ENCODE results near the gene KRTAP1-4. TPM values are rescaled to one million over a fixed set of nuclear protein-coding genes. Genes with fewer than 3 reads are reported as not detected.

KRTAP1-4 gene
- total RNA-seq, 2 donors from 2014 or later, result not detected

DNA sequence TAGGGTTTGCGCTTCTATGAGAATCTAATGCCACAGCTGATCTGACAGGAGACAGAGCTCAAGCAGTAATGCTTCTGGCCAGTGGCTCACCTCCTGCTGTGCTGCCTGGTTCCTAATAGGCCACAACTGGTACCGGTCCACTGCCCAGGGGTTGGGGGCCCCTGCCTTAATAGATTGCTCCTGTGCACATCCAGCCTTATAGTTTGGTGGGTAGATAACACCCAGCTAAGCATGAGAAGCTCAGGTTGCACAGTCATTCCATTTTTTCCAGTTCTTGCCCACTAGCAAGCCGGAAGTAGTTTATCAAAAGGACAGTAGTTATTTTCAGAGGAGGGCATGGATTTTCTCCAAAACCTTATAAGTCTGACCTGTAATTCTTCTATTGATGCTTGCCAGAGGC lies 10.6 kb downstream of the KRTAP1-4 start:
- DNase-seq, result no peak
- no peaks in the 10 kb centered on the region for H3K9me3 ChIP-seq
- H3K4me1 ChIP-seq, result no peaks in the 10 kb centered on the region
- TF ChIP-seq, protein P1, sequence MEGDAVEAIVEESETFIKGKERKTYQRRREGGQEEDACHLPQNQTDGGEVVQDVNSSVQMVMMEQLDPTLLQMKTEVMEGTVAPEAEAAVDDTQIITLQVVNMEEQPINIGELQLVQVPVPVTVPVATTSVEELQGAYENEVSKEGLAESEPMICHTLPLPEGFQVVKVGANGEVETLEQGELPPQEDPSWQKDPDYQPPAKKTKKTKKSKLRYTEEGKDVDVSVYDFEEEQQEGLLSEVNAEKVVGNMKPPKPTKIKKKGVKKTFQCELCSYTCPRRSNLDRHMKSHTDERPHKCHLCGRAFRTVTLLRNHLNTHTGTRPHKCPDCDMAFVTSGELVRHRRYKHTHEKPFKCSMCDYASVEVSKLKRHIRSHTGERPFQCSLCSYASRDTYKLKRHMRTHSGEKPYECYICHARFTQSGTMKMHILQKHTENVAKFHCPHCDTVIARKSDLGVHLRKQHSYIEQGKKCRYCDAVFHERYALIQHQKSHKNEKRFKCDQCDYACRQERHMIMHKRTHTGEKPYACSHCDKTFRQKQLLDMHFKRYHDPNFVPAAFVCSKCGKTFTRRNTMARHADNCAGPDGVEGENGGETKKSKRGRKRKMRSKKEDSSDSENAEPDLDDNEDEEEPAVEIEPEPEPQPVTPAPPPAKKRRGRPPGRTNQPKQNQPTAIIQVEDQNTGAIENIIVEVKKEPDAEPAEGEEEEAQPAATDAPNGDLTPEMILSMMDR (IDR thresholded peaks at IDR 0.05), result no peak
- no peak overlapping the region for H3K4me3 ChIP-seq
- H3K36me3 ChIP-seq, result no peaks in the 10 kb centered on the region
- intact Hi-C loops (cut with DNase I), result no loop called here
- no peak overlapping the region for H3K9ac ChIP-seq (ENCODE audit: low read depth in 2 of 2, low read length in 2 of 2)
- no peaks in the 10 kb centered on the region for H3K27me3 ChIP-seq
- no peak overlapping the region for H3K27ac ChIP-seq

DNA sequence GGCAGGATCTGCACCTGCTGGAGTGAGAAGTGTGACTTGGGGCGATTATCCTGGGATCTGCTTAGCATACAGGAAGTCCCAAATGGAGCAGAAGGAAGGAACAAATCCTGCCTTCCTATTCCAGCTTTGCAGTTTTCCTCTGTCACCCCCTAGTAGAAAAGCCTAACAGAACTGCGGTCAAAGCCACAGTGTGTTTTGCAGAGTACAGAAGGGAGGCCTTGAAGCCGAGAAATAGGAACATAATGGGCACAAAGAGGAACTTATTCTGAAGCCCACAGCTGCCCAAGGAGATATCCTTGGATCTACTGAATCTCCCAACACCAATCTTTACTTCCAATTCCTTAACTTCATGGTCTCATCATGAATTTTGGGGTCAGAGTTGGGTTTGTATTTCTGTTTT lies 11.5 kb downstream of the KRTAP1-4 start:
- TF ChIP-seq, protein P1 (IDR thresholded peaks at IDR 0.05), result no peak
- no peak overlapping the region for H3K9ac ChIP-seq (ENCODE audit: low read depth in 2 of 2, low read length in 2 of 2)

DNA sequence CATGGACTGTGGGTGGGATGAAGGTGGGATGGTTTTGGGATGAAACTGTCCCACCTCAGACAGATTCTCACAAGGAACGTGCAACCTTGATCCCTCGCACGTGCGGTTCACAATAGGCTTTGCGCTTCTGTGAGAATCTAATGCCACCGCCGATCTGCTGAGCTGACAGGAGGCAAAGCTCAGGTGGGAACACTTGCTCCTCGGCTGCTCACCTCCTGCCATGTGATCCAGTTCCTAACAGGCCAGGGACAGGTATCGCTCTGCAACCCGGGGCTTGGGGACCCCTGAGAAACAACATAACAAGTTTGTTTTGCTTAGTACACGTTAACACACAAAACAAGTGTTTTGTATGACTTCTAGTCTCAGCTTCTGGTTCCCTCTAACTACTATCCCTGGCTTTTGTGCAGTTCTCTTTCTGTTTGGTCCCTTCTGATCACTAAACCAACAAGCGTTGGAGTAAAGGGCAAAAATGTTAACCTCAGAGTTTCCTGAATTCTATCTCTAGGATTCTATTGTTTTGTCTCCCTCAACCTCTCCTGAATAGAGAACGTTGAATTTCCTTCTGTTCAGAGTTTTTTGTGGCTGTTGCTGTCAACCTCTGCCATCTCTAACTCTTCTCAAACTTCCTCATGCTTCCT lies 13.3 kb downstream of the KRTAP1-4 start:
- TF ChIP-seq, protein P1 (IDR thresholded peaks at IDR 0.05), result no peak
- Histone ChIP-seq H3K9me3 (no peaks in the 10 kb centered on the region), H3K9ac (ENCODE audit: low read depth in 2 of 2, low read length in 2 of 2) (no peak overlapping the region), H3K4me3 (no peak overlapping the region), H3K27me3 (no peaks in the 10 kb centered on the region), H3K36me3 (no peaks in the 10 kb centered on the region), H3K4me1 (no peaks in the 10 kb centered on the region), H3K27ac (no peak overlapping the region)
- intact Hi-C loops (cut with DNase I), result no loop called here
- DNase-seq, result no peak

More for the DNA sequence above, 11.5 kb downstream of the KRTAP1-4 start:
- H3K4me1 ChIP-seq, result no peaks in the 10 kb centered on the region
- no peak overlapping the region for H3K4me3 ChIP-seq
- no peaks in the 10 kb centered on the region for H3K36me3 ChIP-seq
- DNase-seq, result no peak
- intact Hi-C loops (cut with DNase I), result no loop called here
- H3K9me3 ChIP-seq, result no peaks in the 10 kb centered on the region
- H3K27me3 ChIP-seq, result no peaks in the 10 kb centered on the region
- H3K27ac ChIP-seq, result no peak overlapping the region

DNA sequence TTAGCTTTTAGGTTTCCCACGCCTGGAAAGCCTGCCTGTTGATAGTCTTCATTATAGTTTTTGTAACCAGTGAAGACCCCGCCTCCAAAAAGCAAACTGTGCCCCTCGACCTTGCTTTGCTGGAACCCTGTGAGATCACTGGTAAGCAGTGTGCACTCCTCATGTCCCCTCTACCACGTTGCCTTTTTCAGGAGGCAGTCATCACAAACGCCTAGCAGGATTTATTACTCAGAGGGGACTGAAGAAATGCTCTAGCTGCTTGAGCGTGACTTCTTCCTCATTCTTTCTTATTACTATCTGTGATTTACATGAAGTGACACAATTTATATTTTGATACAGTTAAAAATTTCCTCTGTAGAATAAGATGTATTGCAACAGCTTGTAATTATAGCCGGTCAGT lies 14.5 kb downstream of the KRTAP1-4 start:
- Histone ChIP-seq H3K9ac (ENCODE audit: low read depth in 2 of 2, low read length in 2 of 2) (no peak overlapping the region), H3K4me1 (no peaks in the 10 kb centered on the region), H3K36me3 (no peaks in the 10 kb centered on the region), H3K27ac (no peak overlapping the region), H3K27me3 (no peaks in the 10 kb centered on the region), H3K4me3 (no peak overlapping the region), H3K9me3 (no peaks in the 10 kb centered on the region)
- no peak for DNase-seq
- TF ChIP-seq, protein P1 (IDR thresholded peaks at IDR 0.05), result no peak
- intact Hi-C loops (cut with DNase I), result no loop called here

DNA sequence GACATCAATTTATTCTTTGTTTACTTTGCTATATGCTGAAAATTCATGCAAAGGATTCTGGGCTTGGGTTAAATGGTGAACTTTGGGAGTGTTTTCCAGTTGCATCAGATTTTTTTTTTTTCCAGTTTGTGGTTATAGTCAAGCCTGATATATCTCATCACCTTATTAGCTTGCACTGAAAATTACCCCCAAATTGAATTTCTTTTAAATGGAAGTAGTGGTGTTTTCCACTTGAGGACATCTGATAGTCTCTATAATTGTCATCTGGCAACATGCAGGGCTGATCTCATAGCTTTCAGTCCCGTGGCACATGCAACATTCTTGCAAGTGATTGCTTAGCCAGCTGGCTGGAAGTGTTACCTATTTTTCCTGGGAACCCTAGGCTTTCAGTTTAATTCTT lies 16.4 kb downstream of the KRTAP1-4 start:
- Histone ChIP-seq H3K4me3 (no peak overlapping the region), H3K36me3 (no peaks in the 10 kb centered on the region), H3K9me3 (no peaks in the 10 kb centered on the region), H3K27ac (no peak overlapping the region), H3K4me1 (no peaks in the 10 kb centered on the region), H3K9ac (ENCODE audit: low read depth in 2 of 2, low read length in 2 of 2) (no peak overlapping the region), H3K27me3 (no peaks in the 10 kb centered on the region)
- TF ChIP-seq, protein P1 (IDR thresholded peaks at IDR 0.05), result no peak
- intact Hi-C loops (cut with DNase I), result no loop called here
- no peak for DNase-seq

All from colonic mucosa (tissue), 4 donors.